Ovary (tissue), 3 donors: ENCODE measurements around the gene PRAC1.

ENCODE experiments used
- POLR2A ChIP-seq: fragments of 450-650 bp; IDR thresholded peaks from one replicate; pipeline ENCODE4 v1.6.1; 2017; ENCODE audit warnings: antibody characterized with exemption, mild to moderate bottlenecking, moderate library complexity
- TF ChIP-seq, protein P1 (sequence below), 3 donors: fragments of 450-650 bp in 2 of 3; fragments of 200-600 bp in 1 of 3; IDR thresholded peaks; one replicate each; pipeline versions ENCODE4 v1.5.1 to v1.8.0; 2016 to 2022; ENCODE audit warnings: antibody characterized with exemption in 3 of 3, mild to moderate bottlenecking in 1 of 3
- donor health status: DM: no; HTN: no; CAD: no.

GRCh38 chr17:48740537-48740936 lies 18.2 kb upstream of the PRAC1 start:
- TF ChIP-seq POLR2A: no peak
- TF ChIP-seq, protein P1, sequence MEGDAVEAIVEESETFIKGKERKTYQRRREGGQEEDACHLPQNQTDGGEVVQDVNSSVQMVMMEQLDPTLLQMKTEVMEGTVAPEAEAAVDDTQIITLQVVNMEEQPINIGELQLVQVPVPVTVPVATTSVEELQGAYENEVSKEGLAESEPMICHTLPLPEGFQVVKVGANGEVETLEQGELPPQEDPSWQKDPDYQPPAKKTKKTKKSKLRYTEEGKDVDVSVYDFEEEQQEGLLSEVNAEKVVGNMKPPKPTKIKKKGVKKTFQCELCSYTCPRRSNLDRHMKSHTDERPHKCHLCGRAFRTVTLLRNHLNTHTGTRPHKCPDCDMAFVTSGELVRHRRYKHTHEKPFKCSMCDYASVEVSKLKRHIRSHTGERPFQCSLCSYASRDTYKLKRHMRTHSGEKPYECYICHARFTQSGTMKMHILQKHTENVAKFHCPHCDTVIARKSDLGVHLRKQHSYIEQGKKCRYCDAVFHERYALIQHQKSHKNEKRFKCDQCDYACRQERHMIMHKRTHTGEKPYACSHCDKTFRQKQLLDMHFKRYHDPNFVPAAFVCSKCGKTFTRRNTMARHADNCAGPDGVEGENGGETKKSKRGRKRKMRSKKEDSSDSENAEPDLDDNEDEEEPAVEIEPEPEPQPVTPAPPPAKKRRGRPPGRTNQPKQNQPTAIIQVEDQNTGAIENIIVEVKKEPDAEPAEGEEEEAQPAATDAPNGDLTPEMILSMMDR (IDR thresholded peaks at IDR 0.05): no peak
